B cell (primary cell): ENCODE data around the gene TTC13. TPM values are rescaled to one million over a fixed set of nuclear protein-coding genes. Genes with fewer than 3 reads are reported as not detected.

ENCODE experiments used
- ATAC-seq: fragments of 200-7000 bp; cut with Tn5 transposase; one replicate; pipeline ENCODE4 v1.10.0; 2021; ENCODE audit warnings: low read depth, mild to moderate bottlenecking, moderate number of reproducible peaks, moderate library complexity
- CTCF ChIA-PET: fragments of 350-600 bp; sonication (Branson Sonifier 250); formaldehyde crosslinking; loops from one replicate; lab custom pipeline; 2021; ENCODE audit warnings: antibody characterized with exemption, inconsistent platforms; lab: Charles Lee
- POLR2A ChIA-PET: fragments of 350-600 bp; sonication (Branson Sonifier 250); formaldehyde crosslinking; loops from one replicate; lab custom pipeline; 2021; ENCODE audit warnings: antibody characterized with exemption; lab: Charles Lee
- DNase-seq: peaks from one replicate; pipeline ENCODE4 v3.0.0; 2013
- H2AFZ ChIP-seq: 2 replicates; pipeline ENCODE4 v1.6.1; 2012; ENCODE audit warnings: mild to moderate bottlenecking, low read depth, low read length; ENCODE audit not compliant: insufficient read depth, poor library complexity, severe bottlenecking
- H3K27ac ChIP-seq, 2 donors: 1 replicate in 1 of 2; 2 replicates in 1 of 2; pipeline ENCODE4 v1.5.1; 2012 to 2013; ENCODE audit warnings: low read length in 2 of 2, mild to moderate bottlenecking in 2 of 2, moderate library complexity in 1 of 2
- H3K27me3 ChIP-seq, 4 experiments: fragments of 200-600 bp in 1 of 4; sonication (generic) in 1 of 4; replicated peaks in 1 of 4; 1 replicate in 2 of 4; 2 replicates in 2 of 4; pipeline versions ENCODE4 v1.6.1 to v1.7.0; 2013 to 2016; ENCODE audit warnings: low read length in 3 of 4, mild to moderate bottlenecking in 2 of 4, mixed read lengths in 1 of 4, moderate library complexity in 1 of 4; ENCODE audit not compliant: insufficient read depth in 4 of 4, control insufficient read depth in 3 of 4; ENCODE audit errors: control extremely low read depth in 1 of 4
- H3K36me3 ChIP-seq, 2 experiments: replicated peaks in 1 of 2; 1 replicate in 1 of 2; 2 replicates in 1 of 2; pipeline versions ENCODE4 v1.6.1 to v1.7.1; 2013; ENCODE audit warnings: low read length in 1 of 2; ENCODE audit not compliant: insufficient read depth in 2 of 2, control insufficient read depth in 1 of 2; ENCODE audit errors: control extremely low read depth in 1 of 2, extremely low read depth in 1 of 2
- H3K4me1 ChIP-seq, 2 donors: fragments of 200-600 bp in 1 of 2; sonication (generic) in 1 of 2; 1 replicate in 1 of 2; 2 replicates in 1 of 2; pipeline versions ENCODE4 v1.5.1 to v1.6.1; 2013 to 2017; ENCODE audit warnings: low read length in 2 of 2; ENCODE audit not compliant: control insufficient read depth in 2 of 2, insufficient read depth in 2 of 2
- H3K4me2 ChIP-seq: replicated peaks from 2 replicates; pipeline ENCODE3; 2012; ENCODE audit warnings: mild to moderate bottlenecking, low read depth, low read length; ENCODE audit not compliant: poor library complexity, severe bottlenecking
- H3K4me3 ChIP-seq, 5 experiments: fragments of 200-600 bp in 1 of 5; sonication (generic) in 1 of 5; 1 replicate in 3 of 5; 2 replicates in 2 of 5; pipeline versions ENCODE4 v1.5.1 to v1.7.0; 2011 to 2016; ENCODE audit warnings: low read length in 4 of 5, mild to moderate bottlenecking in 4 of 5, low read depth in 2 of 5, control low read depth in 1 of 5, moderate library complexity in 1 of 5; ENCODE audit not compliant: insufficient read depth in 1 of 5; ENCODE audit errors: control extremely low read depth in 1 of 5, extremely low read depth in 1 of 5
- H3K79me2 ChIP-seq: fragments of 200-600 bp; sonication (generic); one replicate; pipeline ENCODE4 v1.6.0; 2016; ENCODE audit warnings: low read length; ENCODE audit not compliant: control insufficient read depth, insufficient read depth
- H3K9ac ChIP-seq: fragments of 200-600 bp; sonication (generic); 2 replicates; pipeline ENCODE4 v1.6.1; 2017; ENCODE audit warnings: mild to moderate bottlenecking, low read length, moderate library complexity
- H3K9me3 ChIP-seq, 3 donors: one replicate each; pipeline versions ENCODE4 v1.6.1 to v1.7.1; 2013; ENCODE audit warnings: low read length in 2 of 3; ENCODE audit not compliant: control insufficient read depth in 2 of 3, insufficient read depth in 1 of 3; ENCODE audit errors: control extremely low read depth in 1 of 3
- H4K20me1 ChIP-seq: 2 replicates; pipeline ENCODE4 v1.6.0; 2012; ENCODE audit warnings: mild to moderate bottlenecking, low read length; ENCODE audit not compliant: insufficient read depth, control insufficient read depth, poor library complexity, severe bottlenecking
- H3K27ac Mint-ChIP-seq: one replicate; pipeline ENCODE4 v1.8.0; 2021; ENCODE audit warnings: mixed read lengths
- H3K27me3 Mint-ChIP-seq: one replicate; pipeline ENCODE4 v1.8.0; 2021; ENCODE audit warnings: mixed read lengths
- H3K4me1 Mint-ChIP-seq: one replicate; pipeline ENCODE4 v1.8.0; 2021; ENCODE audit warnings: mixed read lengths
- H3K4me3 Mint-ChIP-seq: one replicate; pipeline ENCODE4 v1.8.0; 2021; ENCODE audit warnings: mixed read lengths
- H3K9me3 Mint-ChIP-seq: one replicate; pipeline ENCODE4 v1.8.0; 2022; ENCODE audit warnings: mixed read lengths; ENCODE audit not compliant: insufficient read depth
- CTCF ChIP-seq: fragments of 200-600 bp; IDR thresholded peaks from one replicate; pipeline ENCODE4 v1.8.0; 2022; ENCODE audit warnings: antibody characterized with exemption, mild to moderate bottlenecking
- EZH2 ChIP-seq: IDR thresholded peaks from 2 replicates; pipeline ENCODE4 v1.6.1; 2012; ENCODE audit warnings: borderline replicate concordance, low read depth, mild to moderate bottlenecking, moderate library complexity, low read length; ENCODE audit not compliant: insufficient read depth, poor library complexity, severe bottlenecking
- WGBS: methylation state at CpG from one replicate; pipeline ENCODE4 v1.1.5; 2013; ENCODE audit warnings: missing lambda C conversion rate; ENCODE audit not compliant: insufficient coverage; 5-methylcytosine and 5-hydroxymethylcytosine counted together
- intact Hi-C: fragments of 100-400 bp; cut with micrococcal nuclease; formaldehyde crosslinking; loops from one replicate; pipeline ENCODE4 v1.10.0; 2022
- polyA plus RNA-seq: library from polyadenylated mRNA; depleted of rRNA; stranded (reverse); fragments of >200 nt; gene quantifications from 2 replicates; pipeline ENCODE4 v1.2.3, GENCODE V29; 2012
- total RNA-seq, 2 donors: library from RNA; stranded (reverse); fragments of 120-200 nt in 1 of 2; gene quantifications; 1 replicate in 1 of 2; 2 replicates in 1 of 2; pipeline versions ENCODE4 v1.2.3 to v1.2.4, GENCODE V29; 2013 to 2022

TTC13 gene
- total and polyA plus RNA-seq, 2 donors (not counting 1 experiment from before 2014, with no cell fraction given), result 33.9 to 55.0 TPM

- no peak overlapping the region for H3K4me2 ChIP-seq
Measured at GRCh38 chr1:231020139-231020601, 41.5 kb upstream of the TTC13 start.

DNA sequence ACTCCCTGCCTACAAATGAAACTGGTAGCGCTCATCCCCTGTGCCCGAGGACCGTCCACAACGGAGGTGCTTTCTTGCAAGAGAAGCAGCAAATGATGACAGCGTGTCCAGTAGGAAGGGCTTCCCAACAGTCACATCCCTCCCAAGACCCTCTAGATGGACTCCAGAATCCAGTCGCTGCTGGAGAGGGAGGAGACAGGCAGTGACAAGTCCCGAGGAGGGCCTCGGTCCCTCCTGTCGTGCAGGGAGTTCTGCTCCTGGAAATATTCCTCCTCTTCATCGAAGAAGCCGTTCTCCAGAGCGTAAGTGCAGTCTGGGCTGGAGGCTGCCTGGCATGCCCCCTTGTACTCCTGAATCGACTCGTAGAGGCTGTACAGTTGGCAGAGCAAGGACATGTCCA is 41.0 kb upstream of the TTC13 start:
- H3K4me1 Mint-ChIP-seq, result peaks cover 2% of the 10 kb centered on the region
- Histone ChIP-seq H2AFZ (no peak overlapping the region), H3K27ac (no peak overlapping the region), H3K4me3 (no peak overlapping the region), H3K9ac (no peak overlapping the region), H3K27me3 (no peaks in the 10 kb centered on the region), H3K4me1 (no peaks in the 10 kb centered on the region), H3K4me2 (no peak overlapping the region), H4K20me1 (no peaks in the 10 kb centered on the region), H3K36me3 (no peaks in the 10 kb centered on the region), H3K79me2 (no peaks in the 10 kb centered on the region), H3K9me3 (no peaks in the 10 kb centered on the region)
- no peaks in the 10 kb centered on the region for H3K9me3 Mint-ChIP-seq
- WGBS, result 96% methylated on average over 12 of the region's 14 CpGs
- intact Hi-C loops, result no loop called here
- no peaks in the 10 kb centered on the region for H3K27me3 Mint-ChIP-seq
- ATAC-seq (no peak), DNase-seq (no peak)
- CTCF ChIA-PET, result no interaction called here
- POLR2A ChIA-PET, result no interaction called here
- TF ChIP-seq EZH2, result no peak
- no peak for TF ChIP-seq CTCF
- H3K27ac Mint-ChIP-seq, result no peak overlapping the region
- peak overlapping the region; percentile 49 for H3K4me3 Mint-ChIP-seq

More at GRCh38 chr1:231020139-231020601, 41.5 kb upstream of the TTC13 start:
- DNase-seq, result no peak
- Histone ChIP-seq H3K36me3 (no peaks in the 10 kb centered on the region), H3K9me3 (no peaks in the 10 kb centered on the region), H3K4me3 (no peak overlapping the region), H4K20me1 (no peaks in the 10 kb centered on the region), H3K9ac (no peak overlapping the region), H3K27me3 (no peaks in the 10 kb centered on the region), H3K4me1 (no peaks in the 10 kb centered on the region), H2AFZ (no peak overlapping the region), H3K79me2 (no peaks in the 10 kb centered on the region), H3K27ac (no peak overlapping the region)
- Mint-ChIP-seq H3K27ac (no peak overlapping the region), H3K4me3 (peak overlapping the region; percentile 49), H3K4me1 (peaks cover 2% of the 10 kb centered on the region), H3K27me3 (no peaks in the 10 kb centered on the region), H3K9me3 (no peaks in the 10 kb centered on the region)
- 78% methylated on average over 14 of the region's 14 CpGs for WGBS
- TF ChIP-seq EZH2 (no peak), CTCF (no peak)
- ATAC-seq, result no peak
- CTCF ChIA-PET, result no interaction called here
- POLR2A ChIA-PET, result no interaction called here
- intact Hi-C loops, result no loop called here
